GM12891 (cell line): ENCODE data around the gene GDF9.
A peak's percentile ranks its signal among the peaks of the same experiment; 100 is the strongest.

Experiments used
- DNase-seq: peaks from one replicate; pipeline ENCODE4 v3.0.0; 2011; ENCODE audit warnings: low spot score; ENCODE audit not compliant: insufficient read length
- FAIRE-seq: peaks from 2 replicates; lab custom pipeline; 2011; peaks lifted over from hg19 to GRCh38; lab: Jason Lieb, UNC
- PAX5 ChIP-seq: IDR thresholded peaks from 2 replicates; pipeline ENCODE4 v1.6.1; 2011; ENCODE audit warnings: low read length, moderate library complexity, mild to moderate bottlenecking; ENCODE audit not compliant: insufficient read depth, severe bottlenecking
- POLR2A ChIP-seq: IDR thresholded peaks from 2 replicates; pipeline ENCODE4 v1.6.1; 2011; ENCODE audit warnings: low read depth, low read length, control low read depth
- POLR2AphosphoS5 ChIP-seq: IDR thresholded peaks from 2 replicates; pipeline ENCODE4 v1.6.1; 2011; ENCODE audit warnings: low read depth, low read length, control low read depth
- POU2F2 ChIP-seq: IDR thresholded peaks from 2 replicates; pipeline ENCODE4 v1.6.1; 2011; ENCODE audit warnings: low read depth, mild to moderate bottlenecking, control low read depth, low read length, moderate library complexity
- SPI1 ChIP-seq: IDR thresholded peaks from 2 replicates; pipeline ENCODE4 v1.6.1; 2011; ENCODE audit warnings: low read depth, low read length, control low read depth
- TAF1 ChIP-seq: IDR thresholded peaks from 2 replicates; pipeline ENCODE4 v1.6.1; 2011; ENCODE audit warnings: low read depth, low read length, control low read depth

The GDF9 gene

GRCh38 chr5:132839426-132840301 is 26.6 kb downstream of the GDF9 start:
- DNase-seq (no peak), FAIRE-seq (no peak)
- no peak for TF ChIP-seq PAX5
- no peak for TF ChIP-seq POU2F2
- TF ChIP-seq POLR2AphosphoS5: no peak
- TF ChIP-seq SPI1: no peak
- no peak for TF ChIP-seq TAF1
- TF ChIP-seq POLR2A: no peak

GRCh38 chr5:132838516-132839282 is 27.6 kb downstream of the GDF9 start:
- FAIRE-seq (no peak), DNase-seq (no peak)
- TF ChIP-seq SPI1 (no peak), POLR2AphosphoS5 (no peak), PAX5 (no peak), POU2F2 (no peak), POLR2A (no peak), TAF1 (no peak)

GRCh38 chr5:132837868-132838267 is 28.4 kb downstream of the GDF9 start:
- DNase-seq (no peak), FAIRE-seq (no peak)
- TF ChIP-seq POLR2AphosphoS5: no peak

DNA sequence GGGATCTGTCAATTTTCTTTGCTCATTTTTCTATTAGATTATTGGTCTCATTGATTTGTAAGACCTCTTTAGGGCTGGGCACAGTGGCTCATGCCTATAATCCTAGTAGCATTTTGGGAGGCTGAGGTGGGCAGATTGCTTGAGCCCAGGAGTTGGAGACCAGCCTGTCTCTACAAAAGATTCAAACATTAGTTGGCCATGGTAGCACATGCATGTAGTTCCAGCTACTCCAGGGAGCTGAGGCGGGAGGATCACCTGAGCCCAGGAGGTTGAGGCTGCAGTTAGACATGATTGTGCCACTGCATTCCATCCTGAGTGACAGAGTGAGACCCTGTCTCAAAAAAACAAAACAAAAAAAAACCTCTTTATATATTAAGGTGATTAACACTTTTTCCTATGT is 29.4 kb downstream of the GDF9 start:
- DNase-seq (no peak), FAIRE-seq (no peak)
- TF ChIP-seq POU2F2 (no peak), SPI1 (no peak), PAX5 (no peak)

GRCh38 chr5:132834057-132834456 is 32.2 kb downstream of the GDF9 start:
- TF ChIP-seq TAF1 (no peak), POLR2A (no peak), SPI1 (no peak), POLR2AphosphoS5 (no peak), POU2F2 (no peak), PAX5 (no peak)
- FAIRE-seq (no peak), DNase-seq (no peak)

- DNase-seq: no peak
- TF ChIP-seq POLR2A (no peak), PAX5 (no peak), POLR2AphosphoS5 (no peak), SPI1 (no peak), TAF1 (no peak), POU2F2 (no peak)
- FAIRE-seq: no peak
These were observed 33.7 kb downstream of the GDF9 start for GRCh38 chr5:132832612-132833011.

- FAIRE-seq: no peak
- TF ChIP-seq PAX5: no peak
These were observed 35.0 kb downstream of the GDF9 start for GRCh38 chr5:132831095-132831860.

GRCh38 chr5:132830436-132831094 is 35.7 kb downstream of the GDF9 start, which contains the start of gene SHROOM1:
TSS of gene SHROOM1 (minus strand) at chr5:132830647. CDS start at chr5:132826140, 4,507 bp downstream.
- TF ChIP-seq PAX5 (no peak), POLR2A (no peak), TAF1 (no peak), SPI1 (no peak), POLR2AphosphoS5 (no peak)
- peak; percentile 73 for DNase-seq
- no peak for FAIRE-seq

More at GRCh38 chr5:132831095-132831860, 35.0 kb downstream of the GDF9 start:
- DNase-seq: no peak

GRCh38 chr5:132829742-132830435 is 36.4 kb downstream of the GDF9 start:
- no peak for TF ChIP-seq POLR2A
- no peak for TF ChIP-seq POU2F2
- TF ChIP-seq SPI1: no peak
- no peak for TF ChIP-seq POLR2AphosphoS5
- TF ChIP-seq PAX5: no peak
- TF ChIP-seq TAF1: no peak
- FAIRE-seq: peak; percentile 92
- peak; percentile 92 for DNase-seq
